LNCaP clone FGC (cell line): Measurements from ENCODE around the gene SYCE1.
A peak's percentile ranks its signal among the peaks of the same experiment; 100 is the strongest.

Experiments
- DNase-seq: peaks from one replicate; pipeline ENCODE4 v3.0.0-alpha.2; 2011; ENCODE audit warnings: low read depth
- H3K4me3 ChIP-seq: 2 replicates; pipeline ENCODE4 v1.5.1; 2011; ENCODE audit warnings: mild to moderate bottlenecking, low read depth, low read length, control low read depth
- CTCF ChIP-seq: IDR thresholded peaks from 2 replicates; pipeline ENCODE4 v1.5.1; 2012; ENCODE audit warnings: mild to moderate bottlenecking; ENCODE audit not compliant: control insufficient read depth, insufficient read depth; ENCODE audit errors: extremely low read depth

The SYCE1 gene

GRCh38 chr10:133529576-133529946 lies 35.8 kb downstream of the SYCE1 start:
- no peak for DNase-seq
- H3K4me3 ChIP-seq: no peak overlapping the region
- TF ChIP-seq CTCF: no peak

GRCh38 chr10:133528845-133529575 lies 36.4 kb downstream of the SYCE1 start:
- no peak for DNase-seq
- TF ChIP-seq CTCF: no peak
- peak overlapping the region; percentile 47 for H3K4me3 ChIP-seq

- peak overlapping the region; percentile 47 for H3K4me3 ChIP-seq
- no peak for TF ChIP-seq CTCF
- DNase-seq: no peak
Measured at GRCh38 chr10:133528296-133528844, 37.0 kb downstream of the SYCE1 start.

- TF ChIP-seq CTCF: no peak
- peak overlapping the region; percentile 47 for H3K4me3 ChIP-seq
- peak; percentile 44 for DNase-seq
Measured at GRCh38 chr10:133527771-133528271, 37.6 kb downstream of the SYCE1 start.

- TF ChIP-seq CTCF: no peak
- no peak for DNase-seq
- peak within 1 kb of the TSS; percentile 47 for H3K4me3 ChIP-seq
Measured at GRCh38 chr10:133526957-133527588, 38.3 kb downstream of the SYCE1 start, which contains the start of gene CYP2E1. Gene CYP2E1 (plus strand): TSS chr10:133527363. CDS start chr10:133527396, 33 bp downstream.

- DNase-seq: no peak
- H3K4me3 ChIP-seq: no peak overlapping the region
- TF ChIP-seq CTCF: no peak
Measured at GRCh38 chr10:133525444-133525843, 39.9 kb downstream of the SYCE1 start.
